GM12878 (cell line): ENCODE measurements around the gene PACS2. TPM values are rescaled to one million over a fixed set of nuclear protein-coding genes. Genes with fewer than 3 reads are reported as not detected.

ENCODE experiments used
- ATAC-seq: fragments of 200-7000 bp; cut with Tn5 transposase; 3 replicates; pipeline ENCODE4 v1.9.1; 2020; ENCODE audit warnings: mild to moderate bottlenecking, moderate library complexity
- BruUV-seq: library from RNA; stranded (reverse); fragments of 400-500 nt; replicated peaks from 2 replicates; lab custom pipeline; 2021; lab: Mats Ljungman, UMichigan
- CTCF ChIA-PET: fragments of 300-600 bp; sonication (Branson Sonifier 250); formaldehyde crosslinking; extraction: SDS; loops from one replicate; lab custom pipeline; 2021; ENCODE audit warnings: inconsistent platforms; lab: Yijun Ruan, JAX
- POLR2A ChIA-PET: fragments of 350-600 bp; formaldehyde crosslinking; extraction: SDS; loops from one replicate; lab custom pipeline; 2021; ENCODE audit warnings: inconsistent platforms; lab: Charles Lee
- RAD21 ChIA-PET: fragments of 300-600 bp; sonication (Branson Sonifier 250); formaldehyde crosslinking; loops from one replicate; lab custom pipeline; 2023; ENCODE audit warnings: antibody characterized with exemption; ENCODE audit not compliant: unreplicated experiment; lab: Charles Lee
- SMC1A ChIA-PET: fragments of 300-600 bp; sonication (Branson Sonifier 250); formaldehyde crosslinking; loops from one replicate; lab custom pipeline; 2023; ENCODE audit not compliant: unreplicated experiment, uncharacterized antibody; lab: Charles Lee
- DNase-seq: peaks from one replicate; pipeline ENCODE4 v3.0.0-alpha.2; 2011; ENCODE audit warnings: low read depth, low spot score
- FAIRE-seq: peaks from 3 replicates; lab custom pipeline; 2011; peaks lifted over from hg19 to GRCh38; lab: Jason Lieb, UNC
- H2AFZ ChIP-seq: 2 replicates; pipeline ENCODE4 v1.6.0; 2011; ENCODE audit warnings: low read depth, low read length, control low read depth; ENCODE audit not compliant: control insufficient read depth
- H3K27ac ChIP-seq: 2 replicates; pipeline ENCODE4 v1.5.1; 2011; ENCODE audit warnings: control low read depth; ENCODE audit not compliant: control insufficient read depth, insufficient read depth
- H3K27me3 ChIP-seq, 2 experiments: replicated peaks in 1 of 2; 2 replicates each; pipeline versions ENCODE4 v1.6.0 to v1.6.1; 2011; ENCODE audit warnings: low read length in 1 of 2; ENCODE audit not compliant: control insufficient read depth in 2 of 2, insufficient read depth in 2 of 2
- H3K36me3 ChIP-seq, 2 experiments: 2 replicates each; pipeline ENCODE4 v1.5.1; 2011; ENCODE audit warnings: low read length in 1 of 2; ENCODE audit not compliant: control insufficient read depth in 2 of 2, insufficient read depth in 2 of 2
- H3K4me1 ChIP-seq: 2 replicates; pipeline ENCODE4 v1.6.1; 2011; ENCODE audit warnings: mild to moderate bottlenecking, low read length, moderate library complexity, mixed read lengths; ENCODE audit not compliant: control insufficient read depth, insufficient read depth
- H3K4me2 ChIP-seq: 2 replicates; pipeline ENCODE4 v1.6.0; 2011; ENCODE audit warnings: control low read depth; ENCODE audit not compliant: control insufficient read depth, insufficient read depth
- H3K4me3 ChIP-seq: fragments of 200-600 bp; sonication (generic); 2 replicates; pipeline ENCODE4 v1.5.1; 2016
- H3K79me2 ChIP-seq: 2 replicates; pipeline ENCODE4 v1.6.0; 2011; ENCODE audit warnings: low read length; ENCODE audit not compliant: control insufficient read depth, insufficient read depth
- H3K9ac ChIP-seq: 2 replicates; pipeline ENCODE4 v1.8.0; 2011; ENCODE audit warnings: low read length, control low read depth, mixed read lengths; ENCODE audit not compliant: control insufficient read depth, insufficient read depth
- H3K9me3 ChIP-seq: replicated peaks from 3 replicates; pipeline ENCODE4 v1.5.1; 2011; ENCODE audit warnings: mild to moderate bottlenecking, low read length; ENCODE audit not compliant: control insufficient read depth, insufficient read depth
- H4K20me1 ChIP-seq: 2 replicates; pipeline ENCODE4 v1.6.0; 2011; ENCODE audit not compliant: control insufficient read depth, insufficient read depth
- FOS ChIP-seq: IDR thresholded peaks from 3 replicates; pipeline ENCODE4 v1.6.1; 2011; ENCODE audit warnings: borderline replicate concordance; ENCODE audit not compliant: insufficient read length; ENCODE audit errors: extremely low read depth
- ZBTB40 ChIP-seq: fragments of 450-650 bp; IDR thresholded peaks from 2 replicates; pipeline ENCODE4 v1.6.1; 2016; ENCODE audit warnings: mild to moderate bottlenecking, moderate library complexity, borderline replicate concordance
- whole genome bisulfite sequencing: methylation state at CpG from one replicate; pipeline ENCODE4 v1.1.6; 2016; ENCODE audit warnings: low lambda C conversion rate; ENCODE audit not compliant: insufficient replicate concordance, insufficient coverage; ENCODE audit errors: missing lambda C conversion rate; 5-methylcytosine and 5-hydroxymethylcytosine counted together
- in situ Hi-C: fragments of 300-500 bp; cut with MboI; formaldehyde crosslinking; loops from 9 replicates; pipeline ENCODE4 v1.14.3; 2018; ENCODE audit warnings: mixed read lengths
- intact Hi-C: fragments of 100-400 bp; cut with micrococcal nuclease; formaldehyde crosslinking; loops from one replicate; pipeline ENCODE4 v1.14.2; 2022; ENCODE audit not compliant: unreplicated experiment
- polyA plus RNA-seq, 11 experiments: library from polyadenylated mRNA; depleted of rRNA in 4 of 11; unstranded in 6 of 11; stranded (reverse) in 5 of 11; fragments of >200 nt; fragmentation: Nextera tagmentation in 4 of 11; fragmentation: Illumina TruSeq in 1 of 11; extraction: Ambion mirVana in 4 of 11; extraction: Trizol in 1 of 11; gene quantifications; 1 replicate in 1 of 11; 2 replicates in 10 of 11; pipeline versions ENCODE4 v1.2.1 to v1.2.3, GENCODE V29; 2011 to 2016; ENCODE audit warnings: inconsistent platforms in 2 of 11, missing spikeins in 2 of 11, low read depth in 1 of 11
- total RNA-seq, 4 experiments: library from RNA; depleted of rRNA in 3 of 4; stranded (reverse); fragments of >200 nt in 3 of 4; fragmentation: Illumina TruSeq in 1 of 4; extraction: Trizol in 1 of 4; gene quantifications; 2 replicates each; pipeline versions ENCODE4 v1.2.1 to v1.2.3, GENCODE V29; 2013 to 2021

The PACS2 gene
- total and polyA plus RNA-seq, 10 of the 15 experiments (the other 5 are each of a cell fraction or from before 2014, with no cell fraction given), result 0.21 to 37.3 (median 9.4) TPM

DNA sequence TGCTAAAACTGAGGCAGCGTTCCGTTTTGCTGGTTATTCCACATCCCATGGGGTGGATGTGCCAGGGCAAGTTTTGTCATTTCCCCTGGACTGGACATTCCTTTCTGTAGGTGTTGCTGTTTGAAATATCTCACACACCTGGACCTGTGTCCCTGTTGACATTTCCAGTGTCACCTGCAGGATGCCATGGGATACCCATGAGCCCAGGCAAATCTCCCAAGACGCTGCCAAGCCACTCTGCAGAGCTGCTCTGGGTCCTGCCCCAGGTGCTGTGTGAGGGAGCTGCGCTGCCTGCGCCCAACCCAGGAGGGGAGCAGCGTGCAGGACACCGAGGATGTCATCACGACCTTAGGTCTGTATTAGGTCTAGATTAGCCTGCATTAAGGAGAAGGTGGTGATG is 5.2 kb upstream of the PACS2 start (continued):
- no peak for TF ChIP-seq FOS

- POLR2A ChIA-PET, result interaction anchor here (0.7 to 0.9 kb wide), 2 partner anchors 11 to 13 kb away, joined by 3 read pairs; no protein-coding TSS in a partner anchor
- intact Hi-C loops (no loop called here), in situ Hi-C loops (no loop called here)
- SMC1A ChIA-PET, result interaction anchor here (1.2 kb wide), 1 partner anchor 11 kb away, joined by 3 read pairs; the partner anchor contains the start of gene BRF1
- no peak for FAIRE-seq
- no peak overlapping the region for H3K27ac ChIP-seq
- TF ChIP-seq ZBTB40, result no peak
- no peak overlapping the region for H3K4me2 ChIP-seq
- RAD21 ChIA-PET, result no interaction called here
- H3K9ac ChIP-seq, result no peak overlapping the region
- CTCF ChIA-PET, result interaction anchor here (0.6 to 1.8 kb wide), 2 partner anchors 11 to 179 kb away, joined by 3 to 4 read pairs; partner anchors contain the start of gene BRF1
- BruUV-seq, result no TSS peak
- 63% methylated on average over 11 of the region's 12 CpGs for WGBS
- DNase-seq, result no peak
- H3K36me3 ChIP-seq, result no peaks in the 10 kb centered on the region; a peak in 1 of 4 replicates
- H3K4me3 ChIP-seq, result no peak overlapping the region
- H3K9me3 ChIP-seq, result no peaks in the 10 kb centered on the region
- no peaks in the 10 kb centered on the region for H4K20me1 ChIP-seq
- ATAC-seq, result no peak
- H3K27me3 ChIP-seq, result no peaks in the 10 kb centered on the region; a peak in 1 of 4 replicates
- peaks cover 4% of the 10 kb centered on the region; the same call in 1 of the 2 replicates for H3K79me2 ChIP-seq
- H2AFZ ChIP-seq, result no peak overlapping the region
- peaks cover 10% of the 10 kb centered on the region for H3K4me1 ChIP-seq
These were observed 2.7 kb upstream of the PACS2 start for GRCh38 chr14:105311838-105312237.
